G401 (cell line): Measurements from ENCODE around the gene HSBP1L1. TPM values are rescaled to one million over a fixed set of nuclear protein-coding genes. Genes with fewer than 3 reads are reported as not detected.

Experiments used
- DNase-seq: peaks from one replicate; pipeline ENCODE4 v3.0.0-alpha.2; 2015; ENCODE audit warnings: low spot score
- in situ Hi-C: cut with HindIII; loops from 2 replicates; pipeline ENCODE4 v1.10.0; 2016; ENCODE audit warnings: low sequenced_read_pairs, mixed read lengths
- total RNA-seq: library from RNA; depleted of rRNA; stranded (reverse); fragments of >200 nt; shearing (Covaris generic); gene quantifications from 2 replicates; pipeline ENCODE4 v1.2.3, GENCODE V29; 2014

HSBP1L1 gene
- total RNA-seq, 1 experiment from 2014 or later, result 32.7 TPM

DNA sequence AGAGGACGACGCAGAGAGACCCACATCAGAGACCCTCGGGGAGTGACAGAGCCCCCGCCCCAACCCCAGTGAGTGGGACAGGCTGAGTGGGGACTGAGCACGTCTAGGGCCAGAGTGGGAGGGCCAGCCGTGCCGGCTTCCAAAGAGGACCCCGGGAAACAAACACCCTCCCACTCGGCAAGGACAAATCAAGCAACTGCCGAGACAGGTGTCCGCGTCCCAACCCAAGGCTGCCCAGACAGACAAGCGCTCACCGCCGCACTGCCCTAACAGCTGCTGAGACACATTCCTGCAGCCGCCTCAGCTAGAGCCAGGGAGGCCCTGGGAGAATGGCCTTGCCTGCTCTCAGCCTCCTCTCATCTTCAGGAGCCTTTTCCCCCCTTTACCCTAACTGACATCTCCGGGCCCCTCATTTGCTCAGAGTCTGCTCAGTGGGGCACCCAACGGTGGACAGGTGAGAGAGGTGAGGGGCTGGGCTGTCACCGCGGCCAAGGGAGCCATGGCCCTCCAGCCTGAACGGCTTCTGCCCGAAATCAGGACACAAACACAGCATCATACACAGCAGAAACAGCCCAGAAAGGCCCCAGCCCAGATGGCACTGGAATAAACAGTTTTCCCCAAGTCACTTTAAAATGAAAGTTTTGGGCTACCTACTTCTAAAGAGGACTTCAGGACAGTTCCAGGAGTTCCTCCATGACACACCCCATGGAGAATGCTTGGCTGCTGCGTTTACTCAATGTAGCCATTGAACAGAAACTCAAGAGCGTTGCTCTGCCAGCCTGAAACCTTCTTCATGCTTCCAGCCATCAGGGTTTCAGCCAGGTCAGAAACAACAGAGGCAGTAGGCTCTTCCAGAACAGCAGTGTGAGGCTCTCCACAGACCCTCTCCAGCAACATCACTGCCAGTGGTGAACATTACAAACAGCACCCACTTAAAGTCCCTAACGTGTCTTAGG, 36.6 kb upstream of the HSBP1L1 start:
- DNase-seq, result no peak
- in situ Hi-C loops, result no loop called here

DNA sequence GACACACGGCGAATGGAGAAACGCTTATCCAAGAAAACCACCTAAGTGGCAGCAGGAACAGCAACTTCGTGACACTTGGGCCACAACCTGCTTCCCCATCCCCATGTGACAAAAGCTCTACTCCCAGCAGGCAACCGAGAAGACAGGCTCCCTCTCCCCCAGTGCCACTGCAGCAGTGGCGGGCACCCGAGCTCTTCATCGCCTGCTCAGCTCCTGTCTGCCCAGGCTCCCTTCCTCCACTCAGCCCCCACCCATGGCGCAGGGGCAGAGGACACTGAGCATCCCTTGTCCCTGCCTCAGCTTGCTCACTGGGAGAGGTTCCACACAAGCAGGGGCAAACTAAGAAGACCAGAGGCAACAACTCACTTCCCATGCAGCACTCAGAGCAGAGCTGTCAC, 35.9 kb upstream of the HSBP1L1 start:
- in situ Hi-C loops, result no loop called here
- DNase-seq, result no peak

DNA sequence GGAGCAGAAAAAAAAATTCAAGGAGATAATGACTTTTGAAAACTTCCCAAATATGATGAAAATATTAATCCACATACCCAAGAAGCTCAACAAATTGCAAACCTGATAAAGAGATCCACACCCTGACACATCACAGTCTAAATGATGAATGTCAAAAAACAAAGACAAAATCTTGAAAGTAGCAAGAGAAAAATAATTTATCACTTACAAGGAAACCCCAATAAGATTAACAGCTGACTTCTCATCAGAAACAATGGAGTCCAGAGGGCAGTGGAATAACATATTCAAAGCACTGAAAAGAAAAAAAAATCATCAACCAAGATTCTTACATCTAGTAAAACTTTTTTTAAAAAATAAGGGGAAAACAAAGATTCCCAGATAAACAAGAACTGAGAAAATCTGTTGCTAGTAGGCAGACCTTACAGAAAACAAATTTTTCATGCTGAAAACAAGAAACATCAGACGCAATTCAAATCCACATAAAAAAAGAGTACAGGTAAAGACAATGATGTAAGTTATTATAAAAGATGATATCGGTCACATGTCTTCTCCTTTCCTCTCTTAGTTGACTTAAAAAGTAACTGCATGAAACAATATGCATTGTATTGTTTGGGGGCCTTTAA, 34.3 kb upstream of the HSBP1L1 start:
- in situ Hi-C loops, result no loop called here

DNA sequence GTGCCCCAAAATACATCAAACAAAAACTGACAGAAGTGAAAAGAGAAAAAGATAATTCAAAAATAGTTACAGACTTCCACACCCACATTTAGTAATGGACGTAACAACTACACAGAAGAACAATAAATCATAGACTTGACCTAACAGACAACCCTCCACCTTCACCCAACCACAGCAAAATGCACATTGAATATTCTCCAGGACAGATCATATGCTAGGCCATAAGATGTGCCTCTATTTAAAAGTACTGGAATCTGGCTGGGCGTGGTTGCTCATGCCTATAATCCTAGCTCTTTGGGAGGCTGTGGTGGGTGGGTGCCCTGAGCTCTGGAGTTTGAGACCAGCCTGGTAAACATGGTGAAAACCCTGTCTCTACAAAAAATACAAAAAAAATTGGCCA, 33.0 kb upstream of the HSBP1L1 start:
- DNase-seq, result no peak
- in situ Hi-C loops, result no loop called here

More for the DNA sequence above, 34.3 kb upstream of the HSBP1L1 start:
- no peak for DNase-seq

DNA sequence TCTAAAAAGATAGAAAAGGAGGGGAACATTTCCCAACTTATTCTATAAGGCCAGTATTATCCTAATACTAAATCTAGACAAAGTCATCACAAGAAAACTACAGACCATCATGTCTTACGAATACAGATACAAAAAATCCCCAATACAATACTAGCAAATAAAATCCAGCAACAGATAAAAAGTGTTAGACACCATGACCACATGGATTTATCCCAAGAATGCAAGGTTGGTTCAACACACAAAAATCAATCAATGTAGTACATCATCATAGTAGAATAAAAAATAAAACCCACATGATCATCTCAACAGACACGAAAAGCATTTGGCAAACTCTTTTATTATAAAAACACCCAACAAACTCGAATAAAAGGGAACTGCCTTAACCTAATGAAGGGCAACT, 31.5 kb upstream of the HSBP1L1 start:
- in situ Hi-C loops, result no loop called here
- no peak for DNase-seq

DNA sequence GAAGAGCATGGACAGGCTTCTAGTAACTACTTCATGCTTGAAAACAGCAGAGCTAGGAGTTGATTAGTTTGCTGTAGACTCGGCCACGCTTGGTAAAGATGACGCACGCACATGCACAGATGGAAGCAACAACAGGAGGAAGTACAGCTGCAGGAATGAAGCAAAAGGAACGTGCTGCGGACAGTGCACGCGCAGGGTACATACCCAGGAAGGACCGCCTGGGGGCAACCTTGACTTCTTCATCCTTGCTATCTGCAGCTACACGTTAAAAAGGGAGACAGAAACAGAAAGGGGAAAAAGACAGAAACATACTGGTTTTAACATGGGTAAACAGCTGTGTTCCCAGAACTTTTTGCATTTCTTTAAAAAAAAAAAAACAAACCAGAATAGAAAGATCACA, 30.7 kb upstream of the HSBP1L1 start:
- in situ Hi-C loops, result no loop called here
- no peak for DNase-seq

DNA sequence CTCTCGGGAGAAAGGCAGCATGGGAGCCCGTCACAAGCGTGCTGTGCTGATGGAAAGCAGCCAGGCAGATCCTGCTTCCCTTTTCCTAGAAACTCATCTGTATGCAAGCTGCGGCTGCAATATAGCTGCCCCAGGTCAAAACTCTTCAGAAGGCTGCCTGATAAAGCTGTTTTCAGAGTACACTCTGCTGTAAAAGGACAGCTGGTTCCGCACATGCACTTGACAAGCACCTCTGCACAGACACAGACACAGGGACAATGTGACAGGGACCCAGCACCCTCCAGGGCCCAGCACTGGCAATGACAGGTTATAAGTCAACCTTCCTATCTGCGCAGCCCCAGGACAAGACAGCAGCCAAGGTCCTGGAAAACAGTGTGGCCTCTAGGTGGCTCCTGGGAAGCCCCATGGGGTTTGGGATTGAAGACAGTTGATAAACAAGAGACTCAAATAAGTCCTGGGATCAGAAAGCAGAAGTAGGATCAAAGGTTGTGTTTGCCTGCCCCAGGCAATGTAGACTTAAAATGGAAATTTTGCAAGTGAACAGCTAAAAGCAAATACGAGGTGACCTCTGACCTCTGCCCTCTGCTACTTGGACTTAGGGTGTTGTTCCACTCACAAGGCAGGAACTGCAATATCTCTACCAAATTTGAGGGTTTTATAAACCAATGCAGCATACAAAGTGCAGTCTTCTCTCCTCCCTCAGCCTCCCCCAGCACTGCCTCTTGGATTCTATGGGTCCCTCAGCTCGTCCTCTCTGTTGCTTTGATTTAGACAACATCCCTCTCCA, 29.9 kb upstream of the HSBP1L1 start:
- in situ Hi-C loops, result no loop called here
- DNase-seq, result no peak

DNA sequence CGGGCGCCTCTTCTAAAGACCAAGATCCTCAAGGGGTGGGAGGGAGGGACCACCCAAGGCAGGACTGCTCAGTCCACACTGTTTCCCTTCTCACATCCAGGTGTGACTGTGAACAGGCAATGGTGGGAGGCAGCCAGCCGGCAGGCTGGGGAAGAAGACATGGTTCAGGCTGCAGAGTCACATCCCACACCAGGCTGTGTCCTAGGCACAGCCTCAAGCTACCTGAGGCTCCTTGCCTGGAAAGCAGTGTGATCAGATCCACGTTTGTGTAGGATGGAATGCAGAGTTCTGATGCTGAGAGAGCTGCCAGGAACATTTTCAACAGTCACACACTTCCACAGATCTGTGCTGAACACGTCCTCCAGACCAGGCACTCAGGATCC, 29.4 kb upstream of the HSBP1L1 start:
- in situ Hi-C loops, result no loop called here

DNA sequence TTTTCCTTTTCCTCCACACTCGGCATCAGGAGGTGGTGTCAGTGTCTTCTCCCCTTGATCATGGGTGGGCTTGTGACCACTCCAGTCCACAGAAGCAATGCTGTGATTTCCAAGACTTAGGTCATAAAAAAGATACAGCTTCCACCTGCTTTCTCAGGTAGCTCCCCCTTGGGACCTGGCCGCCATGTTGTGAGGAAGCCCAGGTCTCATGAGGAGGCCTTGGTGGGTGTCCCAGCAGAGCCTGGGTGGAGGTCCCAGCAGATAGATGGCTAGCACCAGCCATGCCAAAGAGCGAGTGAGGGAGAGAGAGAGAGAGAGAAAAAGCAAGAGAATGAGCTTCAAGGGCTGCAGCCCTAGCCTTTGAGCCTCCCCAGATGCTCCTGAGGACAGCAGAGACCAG, 28.9 kb upstream of the HSBP1L1 start:
- DNase-seq, result no peak
- in situ Hi-C loops, result no loop called here

More for the DNA sequence above, 29.4 kb upstream of the HSBP1L1 start:
- no peak for DNase-seq

DNA sequence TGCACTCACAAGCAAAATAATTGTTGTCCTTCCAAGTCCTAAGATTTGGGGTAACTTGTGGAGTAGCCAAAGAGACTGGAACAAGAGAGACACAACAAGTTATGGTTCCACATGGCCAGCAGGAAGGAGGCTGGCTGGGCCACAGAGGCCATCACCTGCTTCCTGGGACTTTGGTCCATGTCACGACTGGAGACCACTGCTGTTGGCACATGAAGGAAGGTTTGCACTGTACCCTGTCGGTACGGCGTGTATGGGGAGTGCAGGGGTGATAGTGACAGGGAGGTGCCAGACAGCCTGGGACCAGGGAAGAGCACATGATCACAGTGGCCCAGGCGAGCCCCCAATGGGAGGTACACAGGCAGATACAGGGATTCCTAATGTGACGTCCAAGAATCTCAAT, 28.5 kb upstream of the HSBP1L1 start:
- in situ Hi-C loops, result no loop called here
- DNase-seq, result no peak

DNA sequence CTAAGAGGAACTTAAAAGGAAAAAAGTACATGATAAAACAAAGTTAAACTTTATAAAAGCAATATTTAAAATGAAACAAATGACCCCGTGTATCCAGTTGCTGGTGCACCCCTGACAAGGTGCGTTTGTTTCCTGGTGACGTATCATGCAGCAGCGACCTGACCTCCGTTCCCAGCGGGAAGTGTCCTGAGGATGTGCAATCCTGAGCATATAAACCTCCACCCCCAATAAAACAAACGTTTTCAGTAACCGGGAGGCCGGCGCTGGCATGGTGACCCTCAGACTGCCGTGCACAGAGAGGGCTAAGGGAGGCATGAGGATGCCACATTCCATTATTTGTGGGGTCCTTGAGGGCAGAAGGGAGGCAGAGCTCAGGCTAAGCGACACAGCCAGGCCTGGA, 27.8 kb upstream of the HSBP1L1 start:
- no peak for DNase-seq

DNA sequence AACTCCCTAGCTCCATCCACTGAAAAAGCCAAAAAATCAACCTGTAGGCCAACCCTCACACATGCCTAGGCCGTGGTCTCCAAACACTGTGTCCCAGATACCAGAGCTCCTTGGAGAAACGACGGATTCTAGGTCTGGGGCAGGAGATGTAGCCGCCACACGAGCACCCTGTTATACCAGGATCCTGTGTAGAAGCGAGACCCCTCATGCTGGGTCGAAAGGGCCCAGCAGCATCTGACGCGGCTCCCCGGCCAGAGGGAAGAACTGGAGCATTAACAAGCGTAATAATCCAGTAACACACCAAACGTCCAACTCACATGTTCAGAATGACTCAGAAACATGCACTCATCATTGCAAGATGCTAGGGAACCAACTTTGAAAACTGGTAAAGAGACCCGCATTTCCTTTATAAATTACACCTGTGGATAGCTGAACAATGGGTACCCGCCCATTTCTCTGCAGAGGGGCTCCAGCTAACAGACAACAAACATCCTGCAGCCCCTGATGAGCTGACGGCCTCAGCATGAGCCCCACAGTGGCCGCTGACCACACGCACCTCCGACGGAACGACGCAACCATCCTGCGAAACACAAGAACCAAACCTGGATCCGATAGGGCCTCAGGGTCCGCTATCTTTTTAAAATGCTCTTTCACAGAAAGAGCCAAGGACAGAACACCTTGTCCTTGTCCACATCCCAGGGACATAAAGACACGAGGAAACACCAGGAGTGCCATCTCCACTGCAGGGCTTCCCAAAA, 27.2 kb upstream of the HSBP1L1 start:
- in situ Hi-C loops, result no loop called here
- no peak for DNase-seq

More for the DNA sequence above, 27.8 kb upstream of the HSBP1L1 start:
- in situ Hi-C loops, result no loop called here

DNA sequence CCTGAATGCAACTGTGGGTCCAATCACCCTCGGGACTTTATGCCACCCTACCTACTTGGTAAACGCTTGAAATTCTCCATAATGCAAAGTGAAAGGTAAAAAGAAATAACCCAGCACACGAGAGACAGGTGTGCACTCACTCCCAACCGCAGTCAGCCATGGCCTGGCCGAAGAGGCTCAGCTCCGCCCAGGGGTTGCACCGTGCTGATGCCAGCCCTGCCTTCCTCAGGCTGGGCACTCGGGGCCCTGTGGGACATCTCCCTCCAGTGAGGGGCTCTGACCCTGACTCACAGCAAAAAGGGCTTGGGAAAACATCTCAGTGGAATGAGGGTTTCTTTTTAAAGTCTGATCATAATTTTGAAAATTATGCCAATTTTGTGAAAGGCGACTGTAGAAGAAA, 26.2 kb upstream of the HSBP1L1 start:
- in situ Hi-C loops, result no loop called here
- DNase-seq, result no peak

DNA sequence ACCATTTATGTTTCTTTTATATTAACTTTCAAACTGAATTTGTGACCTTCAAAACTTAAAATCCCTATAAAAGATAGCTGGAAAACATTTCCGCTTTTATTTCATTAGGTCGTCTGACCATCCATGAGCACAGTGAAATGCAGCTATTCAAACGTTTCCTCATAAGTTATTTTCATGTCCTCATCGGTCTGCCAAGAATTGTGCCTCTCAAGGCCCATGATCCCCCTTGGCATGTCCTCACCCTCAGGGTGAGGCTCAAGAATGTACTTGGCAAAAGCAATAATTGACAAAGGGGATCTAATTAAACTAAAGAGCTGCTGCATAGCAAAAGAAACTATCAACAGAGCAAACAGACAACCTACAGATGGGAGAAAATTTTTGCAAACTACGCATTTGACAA, 25.3 kb upstream of the HSBP1L1 start:
- in situ Hi-C loops, result no loop called here
- DNase-seq, result no peak

DNA sequence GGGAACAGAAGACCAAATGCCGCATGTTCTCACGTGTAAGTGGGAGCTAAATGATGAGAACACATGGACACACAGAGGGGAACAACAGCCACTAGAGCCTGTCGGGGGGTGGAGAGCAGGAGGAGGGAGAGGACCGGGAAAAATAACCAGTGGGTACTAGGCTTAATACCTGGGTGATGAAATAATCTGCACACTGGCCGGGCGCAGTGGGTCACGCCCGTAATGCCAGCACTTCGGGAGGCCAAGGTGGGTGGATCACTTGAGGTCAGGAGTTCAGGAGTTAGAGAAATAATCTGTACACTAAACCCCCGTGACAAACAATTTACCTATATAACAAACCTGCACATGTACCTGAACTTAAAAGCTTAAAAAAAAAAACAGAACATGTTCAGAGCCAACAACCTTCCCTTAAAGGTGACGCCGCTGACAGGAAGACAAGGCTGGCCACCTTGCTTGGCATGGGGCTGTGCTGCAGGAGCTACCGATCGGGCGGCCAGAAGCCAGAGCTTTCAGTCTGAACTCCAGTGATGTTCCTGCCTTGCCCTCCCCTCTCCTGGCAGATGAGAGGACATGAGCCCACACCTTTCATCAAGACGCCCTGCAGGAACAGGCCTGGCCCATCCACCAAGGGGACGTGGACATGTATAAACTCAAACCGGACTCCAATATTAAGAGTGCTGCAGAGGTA, 24.2 kb upstream of the HSBP1L1 start:
- no peak for DNase-seq
- in situ Hi-C loops, result no loop called here

DNA sequence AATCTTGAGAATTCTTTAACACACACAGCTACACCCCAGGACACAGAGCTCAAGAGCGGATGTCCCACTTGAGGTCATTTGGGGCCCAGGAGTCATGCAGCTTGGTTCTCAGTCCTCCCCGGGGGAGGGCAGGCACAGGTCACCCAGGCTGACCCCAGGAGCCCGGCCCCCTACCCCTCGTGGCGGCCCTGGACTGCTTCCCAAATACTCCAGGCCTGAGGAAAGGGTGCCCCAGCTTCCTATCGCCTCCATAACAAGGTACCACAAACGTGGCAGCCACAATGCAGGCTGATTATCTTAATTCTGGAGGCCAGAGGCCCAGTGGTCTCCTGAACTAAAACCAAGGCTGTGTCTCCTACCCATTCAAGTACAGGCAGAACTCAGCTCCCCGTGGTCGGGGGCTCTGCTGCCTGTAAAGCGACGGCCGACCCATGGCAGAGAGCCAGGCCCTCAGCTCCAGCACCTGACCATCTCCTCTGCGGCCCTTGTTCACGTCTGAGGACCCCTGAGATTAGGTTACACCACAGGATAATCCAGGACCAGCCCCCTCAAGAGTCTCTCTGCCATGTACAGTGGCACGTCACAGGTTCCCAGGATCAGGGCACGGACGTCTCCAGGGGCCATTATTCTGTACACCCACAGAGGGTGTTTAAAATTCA, 23.5 kb upstream of the HSBP1L1 start:
- in situ Hi-C loops, result no loop called here
- DNase-seq, result no peak

DNA sequence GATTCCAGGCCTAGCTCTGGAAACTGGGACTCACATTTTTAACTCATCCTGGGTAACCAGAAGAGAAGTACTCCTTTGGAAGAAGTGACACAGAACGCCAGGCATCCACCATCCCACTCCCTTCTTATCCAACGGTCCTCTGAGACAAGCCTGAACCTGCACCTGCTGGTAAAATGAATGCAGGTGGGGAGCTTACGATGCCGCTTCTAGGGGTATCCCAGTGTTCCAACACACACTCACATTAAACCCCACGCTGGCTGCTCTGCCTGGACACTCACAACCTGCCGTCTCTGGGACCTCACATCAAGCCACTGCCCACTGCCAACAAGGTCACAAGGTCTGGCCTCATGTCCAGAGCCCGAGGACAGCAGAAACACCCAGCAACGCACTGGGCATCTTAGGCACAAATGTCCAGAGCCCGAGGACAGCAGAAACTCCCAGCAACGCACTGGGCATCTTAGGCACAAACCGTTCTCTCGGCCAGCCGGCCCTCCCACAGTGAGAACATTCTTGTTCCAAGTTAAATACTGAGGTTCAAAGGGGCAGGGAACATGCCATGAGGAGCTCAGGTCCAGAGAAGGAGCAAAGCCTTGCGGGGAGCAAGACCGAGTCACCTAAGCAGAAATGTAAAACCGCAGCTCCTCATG, 22.8 kb upstream of the HSBP1L1 start:
- in situ Hi-C loops, result no loop called here
- no peak for DNase-seq

DNA sequence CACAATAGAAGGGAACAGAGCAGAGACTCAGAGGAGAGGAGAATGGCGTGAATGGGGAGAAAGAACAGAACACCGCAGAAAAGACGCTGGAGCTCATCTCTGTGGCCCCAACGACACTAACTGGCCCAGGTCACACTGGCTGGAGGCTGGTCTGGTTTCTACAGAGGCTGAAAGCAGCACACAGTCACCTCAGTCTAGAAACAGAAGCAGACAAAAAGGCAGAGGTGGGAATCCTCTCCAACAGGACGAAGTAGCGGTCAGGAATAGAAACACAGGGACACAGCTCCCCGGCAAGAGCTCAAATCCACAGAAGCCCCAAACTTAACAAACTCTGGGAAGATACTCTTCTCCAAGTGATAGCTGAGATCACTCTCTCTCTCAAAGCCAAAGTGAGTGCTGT, 22.2 kb upstream of the HSBP1L1 start:
- in situ Hi-C loops, result no loop called here
- no peak for DNase-seq
